ENCODE results near the gene CD300LD. TPM values are rescaled to one million over a fixed set of nuclear protein-coding genes. Genes with fewer than 3 reads are reported as not detected.

CD300LD gene
- total and polyA plus RNA-seq, 2 of the 8 experiments (the other 6 are each of a cell fraction or from before 2014, with no cell fraction given) = not detected

DNA sequence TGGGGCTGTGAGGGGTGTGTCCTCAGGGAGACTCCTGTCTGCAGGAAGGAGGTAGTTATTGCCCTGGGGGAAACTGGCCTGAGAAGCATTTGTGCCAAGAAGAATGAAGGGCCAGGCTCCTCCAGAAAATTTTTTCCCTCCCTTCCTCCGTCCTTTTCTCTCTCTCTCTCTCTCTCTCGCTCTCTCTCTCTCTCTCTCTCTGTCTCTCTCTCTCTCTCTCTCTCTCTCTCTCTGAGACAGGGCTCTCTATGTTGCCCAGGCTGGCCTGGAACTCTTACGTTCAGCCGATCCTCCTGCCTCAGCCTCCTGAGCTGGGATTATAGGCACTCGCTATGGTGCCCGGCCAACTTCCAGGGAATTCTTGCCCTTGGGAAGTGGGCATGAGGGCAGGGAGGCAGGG, 20.0 kb upstream of the CD300LD start:
- Histone ChIP-seq H3K79me1 (ENCODE audit: low read depth, low read length) (no peaks in the 10 kb centered on the region), H3K23ac (ENCODE audit: insufficient read length) (no peak overlapping the region), H3K23me2 (ENCODE audit: low read depth, low read length) (no peaks in the 10 kb centered on the region; the same call in 1 of the 2 replicates), H2AFZ (ENCODE audit: low read length) (no peak overlapping the region), H3K18ac (ENCODE audit: extremely low read depth, low read length) (no peak overlapping the region), H3K36me3 (ENCODE audit: control insufficient read depth in 2 of 4, insufficient read depth in 4 of 4, low read length in 3 of 4) (no peaks in the 10 kb centered on the region), H3K4me1 (replicated peaks in 1 of 4; ENCODE audit: control insufficient read depth in 3 of 4, insufficient read depth in 4 of 4, low read length in 3 of 4) (no peaks in the 10 kb centered on the region), H3K14ac (ENCODE audit: insufficient read length) (no peak overlapping the region), H3K56ac (replicated peaks; ENCODE audit: insufficient read length, low read depth, low read length) (no peak overlapping the region), H3K9me3 (ENCODE audit: insufficient read depth in 2 of 2, low read depth in 1 of 2, low read length in 1 of 2) (no peaks in the 10 kb centered on the region; a peak in 1 of 4 replicates), H2BK5ac (ENCODE audit: low read depth, low read length) (no peak overlapping the region), H3K9ac (replicated peaks in 1 of 4; ENCODE audit: extremely low read depth in 1 of 4, low read depth in 3 of 4, low read length in 3 of 4) (no peak overlapping the region), H2BK120ac (replicated peaks; ENCODE audit: low read depth, low read length) (no peak overlapping the region), H4K91ac (replicated peaks; ENCODE audit: insufficient read length, low read length) (no peak overlapping the region), H2BK12ac (ENCODE audit: low read depth, low read length) (no peak overlapping the region), H3K4me3 (ENCODE audit: extremely low read depth in 1 of 4, insufficient read depth in 2 of 4, low read depth in 3 of 4, low read length in 4 of 4) (no peak overlapping the region), H4K20me1 (replicated peaks in 1 of 2; ENCODE audit: control insufficient read depth in 1 of 2, insufficient read depth in 2 of 2, low read length in 2 of 2) (no peaks in the 10 kb centered on the region), H2BK20ac (ENCODE audit: low read length) (no peak overlapping the region), H2BK15ac (ENCODE audit: low read length) (no peak overlapping the region), H3K79me2 (ENCODE audit: control insufficient read depth in 1 of 2, insufficient read depth in 2 of 2, low read length in 2 of 2) (no peaks in the 10 kb centered on the region), H3K4ac (replicated peaks; ENCODE audit: insufficient read length, low read depth, low read length) (no peak overlapping the region), H2AK5ac (ENCODE audit: low read depth, low read length) (no peak overlapping the region), H3K4me2 (ENCODE audit: insufficient read depth in 1 of 2, low read depth in 2 of 2, low read length in 2 of 2) (no peak overlapping the region), H4K8ac (ENCODE audit: extremely low read depth, insufficient read depth, low read length) (no peak overlapping the region), H3K27ac (ENCODE audit: low read depth, low read length) (no peak overlapping the region), H4K5ac (ENCODE audit: insufficient read length, low read depth, low read length) (no peak overlapping the region), H3K27me3 (replicated peaks in 1 of 4; ENCODE audit: control insufficient read depth in 3 of 4, extremely low read depth in 1 of 4, insufficient read depth in 3 of 4, low read length in 3 of 4) (peaks cover 0 to 7% (median 2%) of the 10 kb centered on the region in 4 experiments; a peak in 4 of 7 replicates)
- POLR2A ChIA-PET (ENCODE audit: partially characterized antibody) = no interaction called here
- FAIRE-seq (no peak), DNase-seq (ENCODE audit: low read depth in 1 of 2, low spot score in 2 of 2) (no peak)
- WGBS, 2 experiments (ENCODE audit: extremely low coverage in 1 of 2, insufficient coverage in 1 of 2, insufficient read length in 1 of 2, insufficient replicate concordance in 2 of 2, low coverage in 1 of 2, low lambda C conversion rate in 2 of 2, missing lambda C conversion rate in 1 of 2) = 76% methylated on average over 3 of the region's 6 CpGs; no CpG with 5 or more reads in 1 of the 2 experiments
- CTCF ChIA-PET (ENCODE audit: partially characterized antibody) = interaction anchor here (0.8 to 2.4 kb wide), 6 partner anchors 10 to 155 kb away, joined by 3 to 20 read pairs (median 6); partner anchors contain the start of gene CD300H
- TF ChIP-seq SAP30 (IDR thresholded peaks at IDR 0.05; ENCODE audit: insufficient read depth, insufficient replicate concordance, low read length) = no peak

Measured in H1 (cell line).